ENCODE results near the gene EFTUD2.

EFTUD2 gene

DNA sequence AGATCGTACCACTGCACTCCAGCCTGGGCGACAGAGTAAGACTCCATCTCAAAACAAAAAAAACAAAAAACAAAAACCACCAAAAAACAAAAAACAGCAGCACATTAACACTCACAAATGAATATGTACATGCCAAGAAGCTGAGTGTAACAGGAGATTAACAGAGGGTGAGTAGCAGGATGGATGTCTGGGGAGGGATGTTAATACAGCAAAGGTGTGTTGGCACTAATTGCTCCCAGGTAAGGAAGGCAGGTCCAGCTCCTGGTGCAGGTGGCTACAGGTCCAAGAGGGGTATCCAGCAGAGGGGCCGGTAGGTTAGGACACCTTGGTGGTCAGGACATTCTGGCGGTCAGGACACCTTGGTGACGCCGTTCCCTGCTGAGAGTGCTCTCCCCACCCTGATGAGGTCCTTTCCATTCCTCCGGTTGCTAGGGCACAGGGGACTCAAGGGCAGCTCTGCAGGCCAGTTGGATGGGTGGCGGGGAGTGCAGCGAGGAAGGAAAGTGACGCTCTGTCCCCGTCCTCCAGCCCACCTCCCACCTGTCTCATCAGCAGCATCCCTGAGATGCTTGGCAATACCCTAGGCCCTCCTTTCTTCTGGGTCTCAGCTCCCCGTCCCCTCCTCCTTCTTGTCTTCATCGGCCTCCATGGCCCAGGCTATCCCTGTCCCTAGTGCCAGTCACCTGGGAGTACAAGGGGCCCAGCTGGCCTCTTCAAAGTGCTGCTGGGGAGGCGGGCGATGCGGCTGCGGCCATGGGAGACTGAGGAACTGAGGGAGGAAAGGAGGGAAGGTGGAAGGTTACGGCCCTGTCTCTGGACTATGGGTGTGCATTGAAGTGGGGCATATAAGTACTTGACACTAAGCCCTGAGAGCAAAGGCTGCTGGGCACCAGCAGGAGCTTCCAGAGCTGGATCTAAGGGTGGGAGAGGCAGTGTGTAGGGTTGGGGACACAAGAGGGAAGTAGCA lies 26.8 kb upstream of the EFTUD2 start:
- no peak for DNase-seq (ENCODE audit: low read depth)

DNA sequence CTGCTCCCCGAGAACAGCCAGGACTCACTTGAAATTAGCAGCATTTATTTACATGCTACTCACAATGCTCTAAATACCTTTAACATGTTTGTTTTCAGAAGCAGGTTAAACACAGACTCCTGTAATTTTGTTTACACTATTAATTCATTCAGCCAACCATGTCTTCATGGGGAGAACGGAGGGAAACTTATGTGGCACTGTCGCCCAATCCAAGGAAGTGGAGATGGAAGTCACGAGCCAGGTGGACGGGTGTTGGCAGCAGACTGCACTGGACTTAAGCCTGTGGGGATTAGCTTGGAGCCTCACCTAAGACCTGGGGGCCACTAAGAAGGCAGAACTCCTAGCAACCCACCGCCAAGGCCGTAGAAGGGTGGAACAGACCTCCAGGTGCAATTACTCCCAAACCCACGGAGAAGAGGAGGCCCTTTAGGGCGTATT lies 24.9 kb upstream of the EFTUD2 start:
- no peak for DNase-seq (ENCODE audit: low read depth)

GRCh38 chr17:44922746-44923470 lies 23.7 kb upstream of the EFTUD2 start:
- no peak for DNase-seq (ENCODE audit: low read depth)

GRCh38 chr17:44922136-44922535 lies 22.9 kb upstream of the EFTUD2 start:
- DNase-seq (ENCODE audit: low read depth) = no peak

DNA sequence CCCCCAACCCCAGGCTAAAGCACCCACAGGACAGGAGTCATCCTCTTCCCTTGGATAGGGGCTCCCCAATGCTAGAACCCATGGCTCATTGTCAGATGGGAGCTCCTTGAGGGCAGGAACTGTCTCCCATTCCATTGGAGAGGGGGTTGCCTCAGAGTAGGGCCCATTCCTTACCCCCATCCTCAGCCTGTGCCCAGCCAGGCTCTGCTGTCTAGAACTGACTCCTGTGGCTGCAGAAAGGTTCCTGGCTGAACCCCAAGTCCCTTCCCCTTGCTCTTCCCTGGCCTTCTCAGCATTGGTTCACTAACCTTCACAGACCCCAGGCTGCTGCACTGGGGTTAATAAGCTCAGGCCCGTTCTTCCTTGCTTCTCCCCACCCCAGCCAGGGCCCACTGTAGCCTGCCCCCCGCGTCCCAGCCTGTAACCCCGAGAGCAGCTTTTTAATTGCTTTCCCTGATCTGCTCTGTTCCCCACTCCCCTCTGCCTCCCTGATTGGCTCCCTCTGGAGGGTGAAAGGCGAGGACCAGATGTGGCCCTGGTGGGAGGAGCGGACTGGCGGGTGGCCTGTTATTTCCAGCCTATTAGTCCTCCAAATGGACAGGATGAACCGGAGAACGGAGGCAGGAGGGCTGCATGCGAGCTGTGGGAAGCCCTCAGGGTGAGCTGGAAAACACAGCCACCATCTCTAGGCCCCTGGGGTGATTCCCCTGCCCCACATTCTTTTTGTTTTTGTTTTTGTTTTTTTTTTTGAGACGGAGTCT lies 22.1 kb upstream of the EFTUD2 start:
- DNase-seq (ENCODE audit: low read depth) = no peak

- no peak for DNase-seq (ENCODE audit: low read depth)
Measured at GRCh38 chr17:44920565-44920940, 21.3 kb upstream of the EFTUD2 start.

GRCh38 chr17:44919885-44920564 lies 20.8 kb upstream of the EFTUD2 start:
- peak; percentile 21 for DNase-seq (ENCODE audit: low read depth)

DNA sequence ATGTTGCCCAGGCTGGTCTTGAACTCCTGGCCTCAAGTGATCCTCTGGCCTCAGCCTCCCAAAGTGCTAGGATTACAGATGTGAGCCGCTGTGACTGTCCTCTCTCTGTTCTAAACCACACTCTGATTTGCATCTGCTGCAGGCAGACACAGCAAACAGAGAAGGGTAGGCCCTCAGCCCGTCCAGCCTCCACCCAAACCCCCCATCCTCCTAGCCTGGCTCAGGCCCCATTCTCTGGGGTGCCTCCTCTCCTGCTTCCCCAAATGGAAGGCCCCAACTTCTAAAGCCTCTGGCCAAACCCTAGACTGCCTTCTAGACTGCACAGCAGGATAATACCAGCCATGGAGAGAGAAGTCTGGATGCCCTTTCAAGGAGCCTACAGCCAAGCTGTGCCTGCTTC lies 20.2 kb upstream of the EFTUD2 start:
- no peak for DNase-seq (ENCODE audit: low read depth)

GRCh38 chr17:44918006-44918405 lies 18.8 kb upstream of the EFTUD2 start:
- DNase-seq (ENCODE audit: low read depth) = no peak

DNA sequence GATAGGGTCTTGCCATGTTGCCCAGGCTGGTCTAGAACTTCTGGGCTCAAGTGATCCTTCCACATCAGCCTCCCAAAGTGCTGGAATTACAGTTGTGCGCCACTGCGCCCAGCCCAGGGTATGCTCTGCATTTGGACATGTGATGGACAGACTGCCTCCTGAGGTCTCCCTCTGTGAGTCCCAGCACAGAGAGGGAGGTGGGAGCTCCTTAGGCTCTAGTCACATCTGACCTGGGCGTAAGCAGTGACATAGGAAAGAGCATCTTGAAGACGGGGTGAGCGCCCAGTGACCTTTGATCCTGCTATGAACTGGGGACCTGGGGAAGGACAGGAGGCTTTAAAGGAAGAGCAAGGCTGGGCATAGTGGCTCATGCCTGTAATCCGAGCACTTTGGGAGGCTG lies 18.2 kb upstream of the EFTUD2 start:
- DNase-seq (ENCODE audit: low read depth) = no peak

DNA sequence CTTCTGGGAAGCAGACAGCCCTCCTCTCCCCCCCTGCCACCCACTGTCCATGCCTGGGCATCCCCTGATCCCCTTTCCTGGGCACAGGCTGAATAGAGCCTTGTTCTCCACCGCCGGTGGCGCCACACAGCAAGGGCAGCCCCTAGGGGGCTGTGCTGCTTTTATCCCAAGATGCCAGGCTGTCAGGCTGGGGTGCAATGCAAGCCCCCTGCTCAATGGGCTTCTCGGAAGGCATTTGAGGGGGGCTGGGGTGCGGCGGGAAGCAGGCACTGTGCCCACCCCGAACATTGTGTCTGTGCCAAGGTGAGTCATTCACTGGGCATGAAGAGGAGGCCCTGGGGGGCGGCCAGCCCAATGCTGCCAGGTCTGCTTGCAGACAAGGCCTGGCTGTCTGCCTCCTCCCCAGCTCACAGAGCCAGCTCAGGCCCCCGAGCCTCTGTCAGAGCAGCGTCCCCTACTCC lies 17.6 kb upstream of the EFTUD2 start:
- no peak for DNase-seq (ENCODE audit: low read depth)

DNA sequence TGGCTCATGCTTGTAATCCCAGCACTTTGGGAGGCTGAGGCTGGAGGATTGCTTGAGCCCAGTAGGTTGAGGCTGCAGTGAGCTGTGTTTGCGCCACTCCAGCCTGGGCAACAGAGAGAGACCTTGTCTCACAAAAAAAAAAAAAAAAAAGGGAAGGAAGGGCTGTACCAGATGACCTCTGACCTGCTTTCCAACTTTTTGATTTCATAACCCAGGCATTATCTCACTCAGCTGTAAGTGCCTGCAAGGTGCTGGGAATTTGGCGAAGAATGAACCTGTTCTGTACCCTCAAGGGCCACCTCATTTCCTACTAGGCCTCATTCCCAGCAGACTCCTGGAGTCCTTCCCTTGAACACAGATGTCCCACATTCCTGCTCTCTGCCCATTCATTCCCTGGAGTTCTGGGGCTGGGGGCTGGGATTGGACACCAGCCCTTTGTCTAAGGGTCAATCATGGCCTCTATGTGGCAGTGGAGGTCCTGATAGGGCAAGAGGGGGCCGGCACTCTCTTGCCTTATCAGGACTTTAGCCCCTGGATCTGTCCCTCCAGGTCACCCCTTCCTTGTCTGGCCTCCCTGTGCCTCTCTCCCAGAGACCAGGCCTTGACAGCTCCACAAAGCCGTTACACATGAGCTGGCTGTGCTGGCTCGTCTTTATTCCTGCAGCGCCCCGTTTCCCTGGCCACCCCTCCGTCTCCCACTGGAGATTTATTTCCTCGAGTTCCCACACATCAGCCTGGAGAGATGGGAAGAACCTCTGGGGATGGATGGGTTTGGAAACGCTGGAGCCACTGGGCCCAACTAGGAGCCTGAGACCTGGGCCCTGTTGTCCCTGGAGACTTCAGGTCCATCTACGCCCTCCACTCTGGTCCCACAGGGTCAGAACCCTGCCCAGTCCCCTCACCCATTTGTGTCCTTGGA lies 16.9 kb upstream of the EFTUD2 start:
- no peak for DNase-seq (ENCODE audit: low read depth)

DNA sequence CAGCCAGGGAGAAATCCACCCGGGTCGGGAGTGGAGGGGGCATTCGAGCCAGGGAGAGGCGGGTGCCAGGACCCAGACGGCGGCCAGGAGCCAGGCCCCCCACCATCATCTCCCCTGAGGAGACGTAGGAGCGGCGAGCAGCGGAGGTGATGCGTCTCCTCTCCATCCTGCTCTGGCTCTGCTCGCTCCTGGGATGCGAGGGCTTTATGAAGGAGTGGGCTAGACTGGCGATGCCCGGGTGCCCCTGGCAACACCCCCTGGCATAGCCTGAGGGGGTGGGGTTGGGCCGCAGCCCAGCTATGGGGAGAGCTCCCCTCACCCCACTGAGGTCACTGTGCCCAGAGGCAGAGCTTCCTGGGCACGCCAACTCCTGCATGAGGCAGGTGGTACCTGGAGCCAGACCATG lies 16.1 kb upstream of the EFTUD2 start, which contains the start of gene GFAP:
TSS of gene GFAP (minus strand) at position 180 of the 406 bp plus-strand sequence. CDS start at position 166, 14 bp downstream.
- DNase-seq (ENCODE audit: low read depth) = no peak

DNA sequence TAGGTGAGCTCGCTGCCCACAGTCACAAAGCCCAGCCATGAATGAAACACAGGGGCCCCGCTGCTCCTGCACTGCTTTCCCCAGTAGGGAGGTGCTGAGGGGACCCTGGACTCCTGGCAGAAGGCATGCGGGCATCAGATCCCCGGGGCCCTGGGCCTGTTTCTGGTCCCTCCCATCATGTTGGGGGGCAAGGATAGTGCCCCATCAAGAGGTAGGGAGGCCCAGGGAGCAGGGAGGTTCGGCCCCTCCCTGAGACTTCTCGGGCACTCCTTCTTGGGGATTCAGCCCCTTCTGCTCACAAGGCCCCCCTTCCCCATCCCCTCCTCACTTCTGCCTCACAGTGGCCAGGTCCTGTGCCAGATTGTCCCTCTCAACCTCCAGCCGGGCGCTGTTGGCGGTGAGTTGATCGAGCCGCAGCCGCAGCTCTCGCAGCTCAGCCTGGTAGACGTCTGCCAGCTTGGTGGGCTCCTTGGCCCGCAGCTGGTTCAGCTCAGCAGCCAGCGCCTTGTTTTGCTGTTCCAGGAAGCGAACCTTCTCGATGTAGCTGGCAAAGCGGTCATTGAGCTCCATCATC lies 15.5 kb upstream of the EFTUD2 start:
- no peak for DNase-seq (ENCODE audit: low read depth)

DNA sequence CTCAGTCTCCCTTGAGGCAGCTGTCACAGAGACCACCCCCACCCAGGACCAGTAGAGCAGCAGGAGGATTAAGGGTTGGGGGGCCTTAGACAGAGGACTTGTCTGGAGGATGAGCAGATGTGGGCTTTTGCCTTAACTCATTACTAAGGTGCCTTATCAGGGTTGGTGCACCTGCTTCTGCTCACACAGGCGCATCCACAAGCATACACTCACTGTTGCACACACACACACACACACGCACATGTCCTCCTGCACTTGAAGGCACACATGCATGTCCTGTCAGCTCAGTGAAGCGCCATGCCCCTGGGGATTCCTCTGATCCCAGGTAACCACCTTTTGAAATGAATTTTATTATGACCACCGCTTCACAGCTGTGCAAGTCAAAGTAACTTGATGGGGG lies 14.9 kb upstream of the EFTUD2 start:
- DNase-seq (ENCODE audit: low read depth) = no peak

DNA sequence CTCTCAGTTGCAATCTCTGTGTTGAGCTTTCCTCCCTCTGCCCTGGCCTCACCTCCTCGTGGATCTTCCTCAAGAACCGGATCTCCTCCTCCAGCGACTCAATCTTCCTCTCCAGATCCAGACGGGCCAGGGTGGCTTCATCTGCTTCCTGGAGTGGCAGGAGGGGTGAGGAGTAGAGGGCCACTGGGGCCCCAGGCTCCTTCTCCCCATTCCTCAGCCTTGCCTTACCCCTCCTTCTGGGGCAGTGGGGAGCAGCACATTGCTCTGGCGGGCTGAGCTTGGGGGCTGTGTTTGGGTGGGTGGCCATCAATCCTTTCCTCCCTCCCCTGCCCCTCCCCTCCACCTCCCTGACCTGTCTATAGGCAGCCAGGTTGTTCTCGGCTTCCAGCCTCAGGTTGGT lies 14.4 kb upstream of the EFTUD2 start:
- DNase-seq (ENCODE audit: low read depth) = no peak

- DNase-seq (ENCODE audit: low read depth) = no peak
Measured at GRCh38 chr17:44912763-44913544, 13.7 kb upstream of the EFTUD2 start.

- peak; percentile 36 for DNase-seq (ENCODE audit: low read depth)
Measured at GRCh38 chr17:44911133-44912001, 12.1 kb upstream of the EFTUD2 start.

Measured in stimulated activated CD8-positive, alpha-beta memory T cell treated with anti-CD3 and anti-CD28 coated beads, Interleukin-12 subunit alpha, Interleukin-12 subunit beta, amount 100 ng/mL, for 1 hour (primary cell).